Measurements from ENCODE around the gene KANK4. TPM values are rescaled to one million over a fixed set of nuclear protein-coding genes. Genes with fewer than 3 reads are reported as not detected.

Gene KANK4
- total RNA-seq, 1 experiment from 2014 or later = 21.5 TPM

DNA sequence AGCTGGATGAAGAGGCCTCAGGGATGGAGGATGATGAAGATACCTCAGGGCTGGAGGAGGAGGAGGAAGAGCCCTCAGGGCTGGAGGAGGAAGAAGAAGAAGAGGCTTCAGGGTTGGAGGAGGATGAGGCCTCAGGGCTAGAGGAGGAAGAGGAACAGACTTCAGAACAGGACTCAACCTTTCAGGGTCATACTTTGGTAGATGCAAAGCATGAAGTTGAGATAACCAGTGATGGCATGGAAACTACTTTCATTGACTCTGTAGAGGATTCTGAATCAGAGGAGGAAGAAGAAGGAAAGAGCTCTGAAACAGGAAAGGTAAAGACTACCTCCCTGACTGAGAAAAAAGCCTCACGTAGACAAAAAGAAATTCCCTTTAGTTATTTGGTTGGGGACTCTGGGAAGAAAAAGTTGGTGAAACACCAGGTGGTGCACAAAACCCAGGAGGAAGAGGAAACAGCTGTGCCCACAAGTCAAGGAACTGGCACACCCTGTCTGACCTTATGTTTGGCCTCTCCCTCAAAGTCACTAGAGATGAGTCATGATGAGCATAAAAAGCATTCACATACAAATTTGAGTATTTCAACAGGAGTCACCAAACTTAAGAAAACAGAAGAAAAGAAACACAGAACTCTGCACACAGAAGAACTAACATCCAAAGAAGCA, 109.2 kb downstream of the KANK4 start:
- Mint-ChIP-seq H3K36me3 (ENCODE audit: insufficient read depth, unreplicated experiment) (no peaks in the 10 kb centered on the region), H3K27ac (ENCODE audit: unreplicated experiment) (no peak overlapping the region), H3K4me1 (ENCODE audit: low read depth, unreplicated experiment) (no peaks in the 10 kb centered on the region), H3K27me3 (ENCODE audit: insufficient read depth, unreplicated experiment) (no peaks in the 10 kb centered on the region), H3K9me3 (ENCODE audit: unreplicated experiment) (peaks cover 32% of the 10 kb centered on the region), H3K4me3 (ENCODE audit: unreplicated experiment) (no peak overlapping the region)
- H3K36me3 ChIP-seq (ENCODE audit: control insufficient read depth, insufficient read depth, low read length) = no peaks in the 10 kb centered on the region
- CTCF ChIA-PET = interaction anchor here (0.6 kb wide), 1 partner anchor 70 kb away, joined by 3 read pairs; no protein-coding TSS in a partner anchor
- POLR2A ChIA-PET = no interaction called here
- intact Hi-C loops (cut with micrococcal nuclease; ENCODE audit: unreplicated experiment) = no loop called here
- TF ChIP-seq, protein P1, sequence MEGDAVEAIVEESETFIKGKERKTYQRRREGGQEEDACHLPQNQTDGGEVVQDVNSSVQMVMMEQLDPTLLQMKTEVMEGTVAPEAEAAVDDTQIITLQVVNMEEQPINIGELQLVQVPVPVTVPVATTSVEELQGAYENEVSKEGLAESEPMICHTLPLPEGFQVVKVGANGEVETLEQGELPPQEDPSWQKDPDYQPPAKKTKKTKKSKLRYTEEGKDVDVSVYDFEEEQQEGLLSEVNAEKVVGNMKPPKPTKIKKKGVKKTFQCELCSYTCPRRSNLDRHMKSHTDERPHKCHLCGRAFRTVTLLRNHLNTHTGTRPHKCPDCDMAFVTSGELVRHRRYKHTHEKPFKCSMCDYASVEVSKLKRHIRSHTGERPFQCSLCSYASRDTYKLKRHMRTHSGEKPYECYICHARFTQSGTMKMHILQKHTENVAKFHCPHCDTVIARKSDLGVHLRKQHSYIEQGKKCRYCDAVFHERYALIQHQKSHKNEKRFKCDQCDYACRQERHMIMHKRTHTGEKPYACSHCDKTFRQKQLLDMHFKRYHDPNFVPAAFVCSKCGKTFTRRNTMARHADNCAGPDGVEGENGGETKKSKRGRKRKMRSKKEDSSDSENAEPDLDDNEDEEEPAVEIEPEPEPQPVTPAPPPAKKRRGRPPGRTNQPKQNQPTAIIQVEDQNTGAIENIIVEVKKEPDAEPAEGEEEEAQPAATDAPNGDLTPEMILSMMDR (IDR thresholded peaks at IDR 0.05; ENCODE audit: insufficient read depth in 1 of 2, low read depth in 1 of 2, low read length in 1 of 2, severe bottlenecking in 1 of 2, unreplicated experiment in 1 of 2) = no peak
- BruUV-seq (replicated peaks) = no TSS peak
- no peaks in the 10 kb centered on the region for H3K9me3 ChIP-seq
- H3K4me1 ChIP-seq = no peaks in the 10 kb centered on the region
- DNase-seq = no peak
- H3K27me3 ChIP-seq (replicated peaks; ENCODE audit: control insufficient read depth, insufficient read depth, low read length) = no peaks in the 10 kb centered on the region
- no peak overlapping the region for H3K4me3 ChIP-seq (ENCODE audit: low read depth, low read length)

DNA sequence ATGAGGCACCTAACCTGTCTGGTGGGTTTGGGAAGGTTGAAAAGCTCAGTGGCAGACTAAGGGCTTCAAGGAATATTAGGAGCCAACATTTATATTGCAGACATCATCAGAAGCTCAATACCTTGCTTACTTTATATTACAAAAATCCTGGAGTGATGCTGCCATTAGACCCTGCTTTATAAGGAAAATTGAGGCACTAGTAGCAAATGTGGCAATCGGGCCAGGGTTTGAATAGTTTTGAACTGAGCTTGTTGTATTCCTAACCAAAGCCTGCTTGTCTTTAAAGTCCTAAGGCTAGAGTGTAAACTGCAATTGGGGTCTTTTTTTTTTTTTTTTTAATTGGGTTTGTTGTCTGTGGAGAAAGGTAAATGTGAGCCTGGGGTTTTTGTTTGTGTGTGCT, 110.3 kb downstream of the KANK4 start:
- Histone ChIP-seq H3K9me3 (no peaks in the 10 kb centered on the region), H3K4me3 (ENCODE audit: low read depth, low read length) (no peak overlapping the region), H3K36me3 (ENCODE audit: control insufficient read depth, insufficient read depth, low read length) (no peaks in the 10 kb centered on the region), H3K27me3 (replicated peaks; ENCODE audit: control insufficient read depth, insufficient read depth, low read length) (no peaks in the 10 kb centered on the region), H3K4me1 (no peaks in the 10 kb centered on the region)
- TF ChIP-seq, protein P1 (IDR thresholded peaks at IDR 0.05; ENCODE audit: insufficient read depth in 1 of 2, low read depth in 1 of 2, low read length in 1 of 2, severe bottlenecking in 1 of 2, unreplicated experiment in 1 of 2) = no peak
- CTCF ChIA-PET = interaction anchor here (0.6 kb wide), 1 partner anchor 71 kb away, joined by 3 read pairs; no protein-coding TSS in a partner anchor
- no TSS peak for BruUV-seq (replicated peaks)
- Mint-ChIP-seq H3K4me1 (ENCODE audit: low read depth, unreplicated experiment) (no peaks in the 10 kb centered on the region), H3K27me3 (ENCODE audit: insufficient read depth, unreplicated experiment) (no peaks in the 10 kb centered on the region), H3K4me3 (ENCODE audit: unreplicated experiment) (no peak overlapping the region), H3K9me3 (ENCODE audit: unreplicated experiment) (peaks cover 32% of the 10 kb centered on the region), H3K27ac (ENCODE audit: unreplicated experiment) (no peak overlapping the region), H3K36me3 (ENCODE audit: insufficient read depth, unreplicated experiment) (no peaks in the 10 kb centered on the region)
- intact Hi-C loops (cut with micrococcal nuclease; ENCODE audit: unreplicated experiment) = no loop called here
- no peak for DNase-seq
- POLR2A ChIA-PET = no interaction called here

DNA sequence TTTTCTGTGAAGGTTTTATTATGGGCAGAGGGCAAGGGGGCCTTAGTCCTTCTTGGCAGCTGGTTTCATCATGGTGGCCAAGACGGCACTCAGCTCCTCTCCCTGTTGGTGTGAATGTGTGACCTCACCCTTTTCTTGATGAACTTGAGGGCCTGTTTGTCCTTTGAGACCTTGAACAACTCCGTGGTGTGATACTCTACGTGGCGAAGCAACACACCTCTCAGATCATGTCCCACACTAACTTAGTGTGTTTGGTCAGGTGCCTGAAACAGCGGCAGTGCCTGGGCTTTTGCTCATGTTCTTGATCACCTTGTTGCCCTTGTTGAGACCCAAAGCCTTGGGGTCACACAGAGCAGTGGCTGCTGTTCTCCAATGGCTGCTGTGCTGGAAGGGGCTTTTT, 111.1 kb downstream of the KANK4 start:
- DNase-seq = no peak
- BruUV-seq (replicated peaks) = no TSS peak
- ChIA-PET POLR2A (no interaction called here), CTCF (no interaction called here)
- H3K9me3 ChIP-seq = no peaks in the 10 kb centered on the region
- no peaks in the 10 kb centered on the region for H3K27me3 ChIP-seq (replicated peaks; ENCODE audit: control insufficient read depth, insufficient read depth, low read length)
- Mint-ChIP-seq H3K4me3 (ENCODE audit: unreplicated experiment) (no peak overlapping the region), H3K27ac (ENCODE audit: unreplicated experiment) (no peak overlapping the region), H3K27me3 (ENCODE audit: insufficient read depth, unreplicated experiment) (no peaks in the 10 kb centered on the region), H3K9me3 (ENCODE audit: unreplicated experiment) (peaks cover 32% of the 10 kb centered on the region), H3K36me3 (ENCODE audit: insufficient read depth, unreplicated experiment) (no peaks in the 10 kb centered on the region), H3K4me1 (ENCODE audit: low read depth, unreplicated experiment) (no peaks in the 10 kb centered on the region)
- H3K36me3 ChIP-seq (ENCODE audit: control insufficient read depth, insufficient read depth, low read length) = no peaks in the 10 kb centered on the region
- H3K4me1 ChIP-seq = no peaks in the 10 kb centered on the region
- TF ChIP-seq, protein P1 (IDR thresholded peaks at IDR 0.05; ENCODE audit: insufficient read depth in 1 of 2, low read depth in 1 of 2, low read length in 1 of 2, severe bottlenecking in 1 of 2, unreplicated experiment in 1 of 2) = no peak
- no peak overlapping the region for H3K4me3 ChIP-seq (ENCODE audit: low read depth, low read length)
- intact Hi-C loops (cut with micrococcal nuclease; ENCODE audit: unreplicated experiment) = no loop called here
